K562 (cell line): ENCODE data around the gene LSM4. TPM values are rescaled to one million over a fixed set of nuclear protein-coding genes. Genes with fewer than 3 reads are reported as not detected.

Experiments
- ARID3B ChIP-seq: fragments of 250-450 bp; sonication (Bioruptor Pico); IDR thresholded peaks from 2 replicates; pipeline ENCODE4 v1.4.0; 2020; ENCODE audit warnings: borderline replicate concordance
- BCLAF1 ChIP-seq, 2 experiments: fragments of 450-650 bp in 1 of 2; IDR thresholded peaks; 2 replicates each; pipeline ENCODE4 v1.6.1; 2011 to 2017; ENCODE audit warnings: low read depth in 2 of 2, antibody characterized with exemption in 1 of 2, borderline replicate concordance in 1 of 2, low read length in 1 of 2, mild to moderate bottlenecking in 1 of 2, mixed read lengths in 1 of 2; ENCODE audit not compliant: control insufficient read depth in 1 of 2
- BDP1 ChIP-seq: IDR thresholded peaks from 3 replicates; pipeline ENCODE4 v1.6.1; 2011; ENCODE audit not compliant: insufficient read length, insufficient read depth
- CTCFL ChIP-seq: IDR thresholded peaks from 2 replicates; pipeline ENCODE4 v1.6.1; 2011; ENCODE audit warnings: borderline replicate concordance, low read depth, mild to moderate bottlenecking, moderate library complexity, low read length; ENCODE audit not compliant: insufficient read depth, poor library complexity, severe bottlenecking
- GTF2F1 ChIP-seq: IDR thresholded peaks from 2 replicates; pipeline ENCODE4 v1.6.1; 2011; ENCODE audit warnings: low read depth, low read length, improper control_type of control experiment
- HDAC8 ChIP-seq: fragments of 450-650 bp; IDR thresholded peaks from 2 replicates; pipeline ENCODE4 v1.6.1; 2016; ENCODE audit warnings: mild to moderate bottlenecking, missing genetic modification characterization, moderate library complexity, missing compliant biosample characterization
- HNRNPK ChIP-seq: fragments of 200-400 bp; formaldehyde crosslinking; IDR thresholded peaks from one replicate; pipeline ENCODE4 v1.6.1; 2018; ENCODE audit warnings: mild to moderate bottlenecking, low read depth, low read length; ENCODE audit not compliant: poor library complexity, severe bottlenecking
- MCM5 ChIP-seq: fragments of 450-650 bp; IDR thresholded peaks from 2 replicates; pipeline ENCODE4 v1.6.1; 2016; ENCODE audit warnings: low read depth
- NR2C1 ChIP-seq, 2 experiments: fragments of 450-650 bp; IDR thresholded peaks; 2 replicates each; pipeline ENCODE4 v1.6.1; 2017; ENCODE audit warnings: mild to moderate bottlenecking in 2 of 2, antibody characterized with exemption in 1 of 2, inconsistent platforms in 1 of 2, missing compliant biosample characterization in 1 of 2, missing genetic modification characterization in 1 of 2
- PCBP1 ChIP-seq: fragments of 200-400 bp; formaldehyde crosslinking; IDR thresholded peaks from 2 replicates; pipeline ENCODE4 v1.6.1; 2018; ENCODE audit warnings: mild to moderate bottlenecking, low read depth, low read length; ENCODE audit not compliant: poor library complexity, severe bottlenecking
- RCOR1 ChIP-seq, 2 experiments: IDR thresholded peaks; 2 replicates each; pipeline ENCODE4 v1.6.1; 2012; ENCODE audit warnings: low read depth in 2 of 2, low read length in 2 of 2, borderline replicate concordance in 1 of 2, improper control_type of control experiment in 1 of 2
- TAL1 ChIP-seq: fragments of 450-650 bp; IDR thresholded peaks from 2 replicates; pipeline ENCODE4 v1.6.1; 2016; ENCODE audit warnings: mild to moderate bottlenecking
- TCF15 ChIP-seq: fragments of 250-450 bp; sonication (Bioruptor Pico); IDR thresholded peaks from 2 replicates; pipeline ENCODE4 v1.8.0; 2022; ENCODE audit warnings: moderate library complexity, mild to moderate bottlenecking, inconsistent platforms
- TEAD2 ChIP-seq: fragments of 450-650 bp; IDR thresholded peaks from 2 replicates; pipeline ENCODE4 v1.6.1; 2016; ENCODE audit warnings: missing genetic modification characterization, control low read depth, missing compliant biosample characterization
- ZBTB5 ChIP-seq: fragments of 450-650 bp; IDR thresholded peaks from 2 replicates; pipeline ENCODE4 v1.6.1; 2017; ENCODE audit warnings: antibody characterized with exemption
- ZEB2 ChIP-seq: fragments of 450-650 bp; IDR thresholded peaks from 2 replicates; pipeline ENCODE4 v1.6.1; 2016
- ZNF384 ChIP-seq: IDR thresholded peaks from 2 replicates; pipeline ENCODE4 v1.6.1; 2012; ENCODE audit warnings: low read depth, low read length, improper control_type of control experiment
- polyA plus RNA-seq, 8 experiments: library from polyadenylated mRNA; depleted of rRNA in 4 of 8; stranded (reverse) in 5 of 8; unstranded in 3 of 8; fragments of >200 nt; fragmentation: Nextera tagmentation in 2 of 8; fragmentation: Illumina TruSeq in 1 of 8; extraction: Ambion mirVana in 2 of 8; extraction: Trizol in 1 of 8; gene quantifications; 2 replicates each; pipeline versions ENCODE4 v1.2.1 to v1.2.3, GENCODE V29; 2011 to 2014; ENCODE audit warnings: inconsistent platforms in 1 of 8, missing spikeins in 1 of 8
- total RNA-seq, 7 experiments: library from RNA; depleted of rRNA in 6 of 7; stranded (reverse); fragments of >200 nt in 6 of 7; fragmentation: Illumina TruSeq in 2 of 7; extraction: Trizol in 2 of 7; gene quantifications; 2 replicates each; pipeline versions ENCODE4 v1.2.1 to v1.2.3, GENCODE V29; 2011 to 2021; ENCODE audit warnings: low replicate concordance in 1 of 7

Gene LSM4
- total and polyA plus RNA-seq, 9 of the 15 experiments (the other 6 are each of a cell fraction or from before 2014, with no cell fraction given): 11.9 to 763 (median 202) TPM

- TF ChIP-seq CTCFL (peak; percentile 2), MCM5 (no peak), PCBP1 (peak; percentile 74), BCLAF1 (IDR thresholded peaks at IDR 0.05; ENCODE audit: borderline replicate concordance in 1 of 2, control insufficient read depth in 1 of 2, low read depth in 2 of 2, low read length in 1 of 2) (no peak), TAL1 (no peak), BDP1 (no peak), ZEB2 (no peak), TEAD2 (tag) (no peak), TCF15 (CRISPR knock-in tag) (no peak), NR2C1 (IDR thresholded peaks at IDR 0.05) (no peak), NR2C1 (tag; IDR thresholded peaks at IDR 0.05) (peak; percentile 15; the same call in 1 of the 2 replicates), HNRNPK (peak; percentile 54), GTF2F1 (no peak), HDAC8 (tag) (0 out of 2 replicates have a peak, but pooled peaks have one; percentile 46), ZNF384 (no peak), ZBTB5 (no peak), RCOR1 (IDR thresholded peaks at IDR 0.05; ENCODE audit: borderline replicate concordance in 1 of 2, low read depth in 2 of 2, low read length in 2 of 2) (no peak), ARID3B (CRISPR knock-in tag) (no peak)
Measured at GRCh38 chr19:18304458-18305310, 18.2 kb downstream of the LSM4 start (continued).
